Measurements from ENCODE around the gene TNFRSF9. TPM values are rescaled to one million over a fixed set of nuclear protein-coding genes. Genes with fewer than 3 reads are reported as not detected.

The TNFRSF9 gene
- total and polyA plus RNA-seq, 2 donors (not counting 3 experiments of a cell fraction or from before 2014, with no cell fraction given), result 0.15 to 0.22 TPM

DNA sequence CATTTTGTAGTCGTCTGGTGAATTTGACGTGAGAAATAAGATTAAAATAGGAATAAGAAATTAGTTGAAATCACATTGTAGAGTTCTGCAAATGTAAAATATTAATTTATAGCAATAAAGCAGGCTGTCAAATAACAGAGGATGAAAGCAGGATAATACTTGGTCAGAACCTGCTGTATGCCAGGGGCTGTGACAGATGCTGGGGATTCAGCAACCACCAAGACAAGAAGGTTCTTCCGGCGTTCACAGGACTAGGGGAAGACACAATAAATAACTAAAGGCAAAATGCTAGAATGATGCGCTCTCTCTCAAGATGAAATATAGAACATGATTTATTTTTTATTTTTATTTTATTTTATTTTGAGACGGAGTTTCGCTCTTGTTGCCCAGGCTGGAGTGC, 14.0 kb upstream of the TNFRSF9 start:
- peak; percentile 46 for FAIRE-seq
- dilution Hi-C loops (cut with MboI; ENCODE audit: extremely low pct_ligation_motif_present, low sequenced_read_pairs), result no loop called here
- TF ChIP-seq MYC (IDR thresholded peaks at IDR 0.05; ENCODE audit: low read depth, low read length) (no peak), FOS (IDR thresholded peaks at IDR 0.05; ENCODE audit: borderline replicate concordance, insufficient read depth, low read length) (no peak), POLR2AphosphoS5 (IDR thresholded peaks at IDR 0.05; ENCODE audit: insufficient read depth, low read depth, low read length) (no peak), JUN (IDR thresholded peaks at IDR 0.05; ENCODE audit: borderline replicate concordance, insufficient read depth, insufficient read length, low read depth) (no peak)
- TF ChIP-seq, protein P1, sequence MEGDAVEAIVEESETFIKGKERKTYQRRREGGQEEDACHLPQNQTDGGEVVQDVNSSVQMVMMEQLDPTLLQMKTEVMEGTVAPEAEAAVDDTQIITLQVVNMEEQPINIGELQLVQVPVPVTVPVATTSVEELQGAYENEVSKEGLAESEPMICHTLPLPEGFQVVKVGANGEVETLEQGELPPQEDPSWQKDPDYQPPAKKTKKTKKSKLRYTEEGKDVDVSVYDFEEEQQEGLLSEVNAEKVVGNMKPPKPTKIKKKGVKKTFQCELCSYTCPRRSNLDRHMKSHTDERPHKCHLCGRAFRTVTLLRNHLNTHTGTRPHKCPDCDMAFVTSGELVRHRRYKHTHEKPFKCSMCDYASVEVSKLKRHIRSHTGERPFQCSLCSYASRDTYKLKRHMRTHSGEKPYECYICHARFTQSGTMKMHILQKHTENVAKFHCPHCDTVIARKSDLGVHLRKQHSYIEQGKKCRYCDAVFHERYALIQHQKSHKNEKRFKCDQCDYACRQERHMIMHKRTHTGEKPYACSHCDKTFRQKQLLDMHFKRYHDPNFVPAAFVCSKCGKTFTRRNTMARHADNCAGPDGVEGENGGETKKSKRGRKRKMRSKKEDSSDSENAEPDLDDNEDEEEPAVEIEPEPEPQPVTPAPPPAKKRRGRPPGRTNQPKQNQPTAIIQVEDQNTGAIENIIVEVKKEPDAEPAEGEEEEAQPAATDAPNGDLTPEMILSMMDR (IDR thresholded peaks at IDR 0.05; ENCODE audit: extremely low read depth in 1 of 2, insufficient read depth in 1 of 2, low read depth in 1 of 2, low read length in 2 of 2), result no peak
- TF ChIP-seq, protein P2, sequence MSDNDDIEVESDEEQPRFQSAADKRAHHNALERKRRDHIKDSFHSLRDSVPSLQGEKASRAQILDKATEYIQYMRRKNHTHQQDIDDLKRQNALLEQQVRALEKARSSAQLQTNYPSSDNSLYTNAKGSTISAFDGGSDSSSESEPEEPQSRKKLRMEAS (IDR thresholded peaks at IDR 0.05; ENCODE audit: insufficient read depth, insufficient read length), result no peak
- H3K27me3 ChIP-seq (ENCODE audit: control insufficient read depth in 2 of 2, insufficient read depth in 2 of 2, low read length in 2 of 2), result no peaks in the 10 kb centered on the region
- H3K9me1 ChIP-seq (replicated peaks; ENCODE audit: control insufficient read depth, extremely low read depth, insufficient read depth, low read length), result no peaks in the 10 kb centered on the region
- BruUV-seq (replicated peaks), result no TSS peak
- intact Hi-C loops (cut with micrococcal nuclease), result loop anchor here (2.0 kb wide), 1 partner anchor 52 kb away; no protein-coding TSS in a partner anchor
- H4K20me1 ChIP-seq (replicated peaks; ENCODE audit: control insufficient read depth, extremely low read depth, insufficient read depth, low read length), result no peaks in the 10 kb centered on the region
- POLR2A ChIA-PET, result no interaction called here
- no peaks in the 10 kb centered on the region for H3K36me3 ChIP-seq (ENCODE audit: control insufficient read depth in 2 of 2, extremely low read depth in 1 of 2, insufficient read depth in 2 of 2, low read length in 2 of 2)
- peaks cover 8% of the 10 kb centered on the region for H3K4me1 ChIP-seq (ENCODE audit: control insufficient read depth, extremely low read depth, insufficient read depth, low read length)
- H3K27ac ChIP-seq (ENCODE audit: insufficient read depth, low read depth, low read length), result peak overlapping the region; percentile 74
- H3K9ac ChIP-seq (replicated peaks; ENCODE audit: extremely low read depth, insufficient read depth, low read length), result peak overlapping the region; percentile 71
- H2AFZ ChIP-seq (ENCODE audit: low read depth, low read length), result peak overlapping the region; percentile 90
- DNase-seq (ENCODE audit: low read depth, low spot score), result peak; percentile 9
- CTCF ChIA-PET, result no interaction called here
- H3K79me2 ChIP-seq (ENCODE audit: control insufficient read depth, insufficient read depth, low read length), result no peaks in the 10 kb centered on the region
- peak overlapping the region; percentile 85 for H3K4me2 ChIP-seq (ENCODE audit: insufficient read depth, low read length)
- peak overlapping the region; percentile 43 to 63 (median 56) for H3K4me3 ChIP-seq (replicated peaks in 1 of 3; ENCODE audit: insufficient read depth in 1 of 3, low read depth in 1 of 3, low read length in 3 of 3)
- no peaks in the 10 kb centered on the region for H3K9me3 ChIP-seq (replicated peaks; ENCODE audit: control insufficient read depth, insufficient read depth, low read length)
